Placental epithelial cell (primary cell): ENCODE results near the gene LIAS. TPM values are rescaled to one million over a fixed set of nuclear protein-coding genes. Genes with fewer than 3 reads are reported as not detected.

ENCODE experiments used
- small RNA-seq: library from RNA; depleted of rRNA; stranded (forward); fragments of <200 nt; gene quantifications from one replicate; pipeline ENCODE3, GENCODE V24; 2012
- total RNA-seq: library from RNA; depleted of rRNA; stranded (reverse); fragments of >200 nt; gene quantifications from 2 replicates; pipeline ENCODE4 v1.2.3, GENCODE V29; 2012

The LIAS gene
- 8.1 and 18.1 TPM in 2 replicates for total RNA-seq

DNA sequence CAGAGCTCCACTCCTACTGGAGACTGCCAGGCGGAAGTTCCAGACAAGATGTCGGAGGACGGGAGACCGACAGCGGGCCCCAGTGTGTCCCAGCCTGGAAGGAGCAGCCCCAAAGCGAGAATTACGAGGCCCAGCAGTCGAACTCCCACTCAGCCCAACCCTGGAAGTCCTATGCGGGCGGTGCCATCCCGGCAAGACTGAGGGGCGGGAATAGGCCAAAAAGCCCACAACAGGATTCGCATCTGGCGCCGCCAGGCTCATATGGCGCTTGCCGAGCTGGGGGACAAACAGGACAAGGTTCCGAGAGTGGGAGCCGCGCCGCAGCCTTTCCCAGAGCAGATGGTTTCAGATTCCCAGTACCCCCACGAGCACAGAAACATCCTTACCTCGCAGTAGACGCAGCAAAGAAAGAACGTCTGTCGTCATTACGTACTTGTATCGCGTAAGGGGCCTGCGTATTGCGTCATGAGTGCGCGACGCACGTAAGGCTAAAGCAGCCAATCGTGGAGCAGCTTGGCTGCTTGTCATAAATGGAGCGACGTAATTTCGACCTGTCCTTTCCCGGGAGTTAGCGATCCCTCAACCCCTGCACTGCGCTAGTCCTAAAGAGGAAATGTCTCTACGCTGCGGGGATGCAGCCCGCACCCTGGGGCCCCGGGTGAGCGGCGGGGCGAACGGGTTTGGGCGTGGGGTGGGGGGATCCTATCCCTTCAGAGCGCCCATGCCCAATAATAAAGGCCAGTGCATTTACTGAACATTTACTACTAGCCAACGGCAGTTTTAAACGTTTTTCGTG lies at the start of gene LIAS, which contains the start of gene RPL9:
Gene LIAS (plus strand): TSS at position 552 of the 796 bp plus-strand sequence. CDS start 62 bp downstream, at position 614.
Gene RPL9 (minus strand): TSS at position 418 of the 796 bp plus-strand sequence. CDS start 483 bp downstream, outside the sequence.

DNA sequence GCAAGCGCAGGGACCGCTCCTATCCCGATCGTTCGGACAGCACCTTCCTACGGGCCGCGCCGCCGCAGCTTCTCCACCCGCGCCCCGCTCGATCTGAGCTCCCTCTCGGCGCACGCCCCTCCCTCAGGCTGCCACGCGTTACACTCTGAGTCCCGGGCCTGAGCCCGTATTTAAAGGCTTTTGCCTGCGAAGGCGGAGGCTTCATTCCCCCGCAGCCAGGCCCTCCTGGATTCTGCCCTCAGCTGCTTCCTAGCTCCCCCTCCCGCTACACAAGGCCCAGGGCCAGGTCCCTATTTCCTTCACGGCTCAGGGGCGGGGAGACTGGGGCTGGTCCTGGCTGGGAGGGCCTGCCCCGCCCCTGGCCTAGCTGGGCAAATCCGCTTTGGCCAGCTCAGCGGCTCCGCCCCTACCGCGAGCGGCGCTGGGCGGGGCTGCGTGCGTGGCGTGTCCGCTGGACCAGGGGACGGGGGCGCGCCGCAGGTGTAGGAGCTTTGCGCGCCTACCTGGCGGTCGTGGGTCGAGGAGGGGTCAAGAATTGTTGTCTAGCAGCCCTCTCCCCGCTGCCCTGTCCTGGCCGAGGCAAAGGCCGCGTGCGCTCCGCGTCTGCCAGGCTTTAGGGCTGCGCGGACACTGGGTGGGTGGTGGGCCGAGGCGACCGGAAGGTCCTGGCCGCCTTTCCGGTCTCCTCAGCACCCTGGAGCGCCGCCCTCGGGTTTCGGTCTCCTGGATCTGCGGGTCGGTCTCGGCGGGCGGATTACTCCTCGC lies 68.6 kb downstream of the LIAS start, which contains the start of gene UGDH:
Gene UGDH (minus strand): TSS at position 144 of the 765 bp plus-strand sequence. CDS start 5,927 bp downstream, outside the sequence.

Small RNA genes within 50 kb of the gene (small RNA-seq; reads per million reads assigned to genes)
- gene MIR5591 (not detected), gene RF00019 (not detected)

Other genes with a start within 250 kb of the LIAS start
- 44.5 and 54.2 TPM in 2 replicates for gene RFC1, start 92.7 kb upstream of the LIAS start, total RNA-seq
- 0.39 and 0.54 TPM in 2 replicates for gene KLB, start 52.1 kb upstream of the LIAS start, total RNA-seq
- 2,337 and 2,610 TPM in 2 replicates for gene RPL9, start 134 bp upstream of the LIAS start, total RNA-seq
- gene UGDH, start 68.4 kb downstream of the LIAS start, total RNA-seq, result 79.7 and 109 TPM in 2 replicates
- 22.8 and 53.8 TPM in 2 replicates for gene SMIM14, start 179.8 kb downstream of the LIAS start, total RNA-seq
- gene UBE2K, start 239.1 kb downstream of the LIAS start, total RNA-seq, result 13.7 and 16.6 TPM in 2 replicates